HG03095 (cell line): ENCODE results near the gene ZSCAN4.

ENCODE experiments used
- ATAC-seq: cut with Tn5 transposase; IDR thresholded peaks from one replicate; pipeline ENCODE4 v1.9.1; 2021; ENCODE audit warnings: moderate library complexity; ENCODE audit not compliant: unreplicated experiment

Gene ZSCAN4

GRCh38 chr19:57672466-57672865, 3.7 kb downstream of the ZSCAN4 start:
- ATAC-seq, result no peak

GRCh38 chr19:57675881-57676280, 7.1 kb downstream of the ZSCAN4 start:
- no peak for ATAC-seq

GRCh38 chr19:57682226-57682766, 13.6 kb downstream of the ZSCAN4 start:
- peak; percentile 16 for ATAC-seq

- no peak for ATAC-seq
These were observed 18.0 kb downstream of the ZSCAN4 start for GRCh38 chr19:57686727-57687126.

GRCh38 chr19:57687363-57688010, 18.8 kb downstream of the ZSCAN4 start:
- ATAC-seq, result no peak

GRCh38 chr19:57688011-57688763, 19.5 kb downstream of the ZSCAN4 start:
- no peak for ATAC-seq

- no peak for ATAC-seq
These were observed 21.0 kb downstream of the ZSCAN4 start for GRCh38 chr19:57689750-57690149.

GRCh38 chr19:57701625-57702024, 32.9 kb downstream of the ZSCAN4 start:
- ATAC-seq, result no peak

GRCh38 chr19:57706346-57706745, 37.6 kb downstream of the ZSCAN4 start:
- ATAC-seq, result no peak

GRCh38 chr19:57708641-57709361, 40.1 kb downstream of the ZSCAN4 start, which contains the start of gene ZNF154:
Gene ZNF154, minus strand, starts transcription at chr19:57709204. Its CDS starts 233 bp downstream, at chr19:57708971.
- no peak for ATAC-seq

- no peak for ATAC-seq
These were observed 40.9 kb downstream of the ZSCAN4 start for GRCh38 chr19:57709616-57710015.

- no peak for ATAC-seq
These were observed 43.5 kb downstream of the ZSCAN4 start for GRCh38 chr19:57712222-57712621.

- no peak for ATAC-seq
These were observed 50.7 kb downstream of the ZSCAN4 start for GRCh38 chr19:57719424-57719823.

GRCh38 chr19:57719901-57720519, 51.3 kb downstream of the ZSCAN4 start:
- no peak for ATAC-seq

GRCh38 chr19:57720878-57721277, 52.1 kb downstream of the ZSCAN4 start:
- no peak for ATAC-seq
